NCI-H1105 (cell line): ENCODE data around the gene TRPC5OS.

Experiments
- DNase-seq: peaks from one replicate; lab custom pipeline; 2025; lab: John Stamatoyannopoulos, UW

The TRPC5OS gene

DNA sequence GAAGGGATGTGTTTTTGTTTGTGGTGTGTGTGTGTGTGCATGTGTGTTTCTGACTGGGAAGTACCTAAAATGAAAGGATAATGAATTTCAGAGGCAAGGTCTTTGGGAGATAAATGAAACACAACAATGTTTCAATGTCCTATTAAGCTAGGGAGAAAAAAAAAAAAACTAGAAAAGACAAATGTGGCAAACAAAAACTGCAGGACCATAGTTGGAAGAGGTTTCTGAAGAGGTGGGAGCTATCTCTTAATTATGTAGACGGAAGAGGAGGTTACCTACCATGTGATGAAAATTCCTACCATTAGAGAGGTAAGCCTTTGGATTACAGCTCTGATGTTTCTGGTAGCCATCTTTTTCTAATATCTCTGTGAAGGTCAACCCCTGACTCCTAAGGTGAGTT, at the start of gene TRPC5OS:
TRPC5OS (plus strand) TSS at position 301 of the 400 bp plus-strand sequence. CDS start 25,669 bp downstream, outside the sequence.
- no peak for DNase-seq

- DNase-seq, result no peak
Measured at GRCh38 chrX:111829345-111829744, 46.6 kb upstream of the TRPC5OS start.

DNA sequence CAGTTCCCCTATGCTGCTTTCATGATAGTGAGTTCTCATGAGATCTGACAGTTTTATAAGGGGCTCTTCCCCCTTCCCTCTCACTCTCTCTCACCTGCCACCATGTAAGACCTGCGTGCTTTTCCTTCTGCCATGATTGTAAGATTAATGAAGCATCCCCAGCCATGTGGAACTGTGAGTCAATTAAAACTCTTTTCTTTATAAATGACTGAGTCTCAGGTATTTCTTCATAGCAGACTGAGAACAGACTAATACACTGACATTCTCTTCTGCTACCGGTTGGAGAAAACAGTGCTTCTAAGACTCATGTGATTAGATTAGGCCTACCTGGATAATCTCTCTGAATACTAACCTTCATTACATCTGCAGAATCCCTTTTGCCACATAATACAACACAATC, 45.4 kb upstream of the TRPC5OS start:
- DNase-seq, result no peak

- DNase-seq, result no peak
Measured at GRCh38 chrX:111831343-111831742, 44.6 kb upstream of the TRPC5OS start.

GRCh38 chrX:111837197-111837596, 38.8 kb upstream of the TRPC5OS start:
- DNase-seq, result no peak

- no peak for DNase-seq
Measured at GRCh38 chrX:111847491-111848133, 28.4 kb upstream of the TRPC5OS start.

DNA sequence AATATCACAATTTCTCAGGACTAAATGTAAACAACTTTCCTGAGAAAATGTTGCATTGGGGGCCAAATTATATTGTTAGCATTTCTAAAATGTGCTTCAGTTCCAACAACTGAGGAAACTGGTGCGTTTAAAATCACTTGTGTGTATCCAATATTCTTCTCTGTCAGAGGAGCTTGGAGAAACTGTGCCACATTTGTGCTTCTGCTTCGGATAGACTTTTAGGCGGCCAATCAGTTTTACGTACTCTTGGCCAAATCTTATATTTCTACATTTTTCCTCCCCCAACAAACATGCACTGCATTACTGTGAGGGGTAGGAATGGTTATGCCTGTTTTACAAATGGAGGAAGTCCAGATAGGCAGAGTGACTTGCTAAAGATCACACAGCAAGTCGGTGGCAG, 27.4 kb upstream of the TRPC5OS start:
- no peak for DNase-seq

- DNase-seq, result no peak
Measured at GRCh38 chrX:111850975-111851374, 25.0 kb upstream of the TRPC5OS start.

GRCh38 chrX:111854556-111855490, 21.2 kb upstream of the TRPC5OS start:
- no peak for DNase-seq

DNA sequence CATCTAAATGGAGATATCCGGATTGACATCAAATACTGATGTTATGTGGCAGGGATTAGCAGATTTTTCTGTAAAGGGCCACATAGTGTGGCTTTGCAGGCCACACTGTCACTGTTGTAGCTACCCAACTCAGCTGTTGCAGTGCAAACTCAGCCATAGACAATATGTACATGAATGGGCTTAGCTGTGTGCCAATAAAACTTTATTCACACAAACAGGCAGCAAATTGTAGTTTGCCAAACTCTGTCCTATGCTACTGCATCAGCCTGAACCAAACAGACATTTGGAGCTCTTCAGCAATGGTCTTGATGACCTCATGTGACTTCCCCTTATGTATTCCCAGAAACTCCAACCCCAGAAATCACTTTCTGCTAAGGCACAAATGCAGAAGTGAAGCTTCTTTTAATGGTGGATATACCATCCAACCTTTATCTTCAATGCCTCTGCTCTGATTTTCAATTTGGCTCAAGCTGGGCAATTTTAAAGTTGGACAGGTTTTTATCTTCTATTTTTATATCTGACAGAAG, 18.4 kb upstream of the TRPC5OS start:
- no peak for DNase-seq

DNA sequence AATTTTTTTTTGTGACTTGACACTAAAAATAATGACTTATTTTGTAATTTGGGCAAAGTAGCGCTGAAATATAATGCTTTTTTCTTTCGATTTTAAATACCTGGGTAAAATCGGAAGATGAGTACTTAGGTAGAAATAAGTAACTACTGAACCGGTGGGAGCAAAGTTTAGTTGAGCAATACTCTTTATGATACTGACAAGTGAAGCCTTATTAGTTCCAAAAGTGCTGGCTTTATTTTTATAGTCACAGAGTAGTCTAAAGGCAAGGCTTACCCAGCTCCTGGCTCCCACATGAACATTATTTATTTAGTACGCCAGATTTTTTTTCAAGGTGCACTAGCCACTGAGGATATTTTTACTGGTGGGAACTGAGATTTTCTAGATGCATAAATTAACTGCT, 14.4 kb upstream of the TRPC5OS start:
- no peak for DNase-seq

GRCh38 chrX:111867236-111867635, 8.7 kb upstream of the TRPC5OS start:
- DNase-seq, result no peak

DNA sequence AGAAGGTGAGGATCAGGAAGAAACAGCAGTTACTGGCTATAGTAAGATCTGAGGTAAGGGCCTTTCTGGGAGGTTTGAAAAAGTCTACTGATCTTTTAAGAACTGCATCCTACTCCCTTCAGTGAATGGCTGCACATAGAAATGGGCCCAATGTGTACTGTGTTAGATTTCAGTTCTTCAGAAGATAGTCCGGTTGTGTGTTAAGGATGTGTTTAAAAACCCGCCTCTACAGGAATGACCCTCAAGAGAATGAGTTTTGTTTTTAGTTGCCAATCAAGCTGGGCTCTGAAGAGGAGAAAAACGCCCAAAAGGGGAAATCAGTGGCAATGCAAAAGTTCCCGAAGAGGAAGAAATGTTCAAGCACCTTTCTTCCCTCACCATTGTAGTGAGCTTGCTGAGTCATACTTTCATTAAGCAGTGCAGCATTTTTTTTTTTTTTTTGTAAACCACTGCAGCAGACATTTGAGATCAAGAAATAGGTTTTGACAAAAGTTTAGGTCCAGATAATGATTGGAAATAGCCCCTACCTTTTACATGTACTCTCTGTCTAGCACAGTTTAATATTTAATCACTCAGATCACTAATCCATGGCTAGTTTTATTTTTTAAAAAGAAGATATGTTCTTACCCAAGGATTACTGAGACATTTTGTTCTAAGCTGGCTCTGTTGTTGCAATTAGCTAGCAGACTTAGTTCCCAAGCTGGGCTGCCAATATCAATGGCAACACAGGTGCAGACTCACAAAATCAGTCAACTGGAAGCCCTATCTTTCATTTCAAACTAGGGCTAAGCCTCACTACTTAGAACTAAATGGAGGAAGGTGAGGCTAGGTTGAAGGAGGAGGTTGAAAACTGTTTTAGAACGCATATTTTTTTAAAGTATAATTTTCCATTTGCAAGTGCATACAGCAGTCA, 7.0 kb upstream of the TRPC5OS start:
- DNase-seq, result no peak

- peak; percentile 17 for DNase-seq
Measured at GRCh38 chrX:111869639-111870034, 6.3 kb upstream of the TRPC5OS start.

DNA sequence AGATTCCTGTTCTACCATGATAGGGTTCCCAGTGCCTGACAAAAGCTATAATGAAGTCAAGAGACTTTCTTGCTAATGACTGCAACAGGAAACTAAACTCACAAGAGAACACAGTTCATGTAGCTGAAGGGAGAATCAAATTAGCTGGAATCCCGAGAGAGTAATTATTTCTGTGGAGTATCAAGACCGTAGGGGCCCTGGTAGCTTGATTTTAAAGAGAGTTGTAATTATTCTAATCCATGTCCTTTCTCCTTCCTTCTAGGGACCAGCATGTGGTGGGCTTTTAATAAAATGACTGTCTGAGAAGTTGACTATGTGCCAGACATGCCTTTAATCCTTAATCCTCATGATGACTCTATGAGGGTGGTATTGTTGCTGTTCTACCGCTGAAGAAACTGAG, 1.7 kb upstream of the TRPC5OS start:
- no peak for DNase-seq

GRCh38 chrX:111876646-111877045, 665 bp downstream of the TRPC5OS start:
- DNase-seq, result no peak

- no peak for DNase-seq
Measured at GRCh38 chrX:111877681-111878080, 1.7 kb downstream of the TRPC5OS start.

DNA sequence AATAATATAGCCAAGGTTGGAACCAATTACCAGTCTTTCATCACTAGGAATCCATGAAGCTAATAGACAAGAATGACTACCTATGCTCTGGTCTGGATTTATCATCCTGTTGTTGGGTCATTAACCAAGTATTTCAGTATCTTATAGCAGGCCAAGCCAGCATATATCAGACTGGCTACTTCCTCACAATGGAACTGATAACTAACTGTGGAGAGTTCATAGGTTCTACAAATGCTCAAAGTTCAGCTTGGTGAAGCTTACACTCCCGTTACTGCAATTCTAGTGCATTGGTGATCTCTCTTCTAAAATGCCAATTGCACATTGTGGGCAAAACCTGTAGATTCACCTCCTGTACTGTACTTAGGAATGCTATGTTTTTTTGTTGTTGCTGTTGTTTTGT, 4.8 kb downstream of the TRPC5OS start:
- no peak for DNase-seq

- no peak for DNase-seq
Measured at GRCh38 chrX:111881715-111882114, 5.7 kb downstream of the TRPC5OS start.

DNA sequence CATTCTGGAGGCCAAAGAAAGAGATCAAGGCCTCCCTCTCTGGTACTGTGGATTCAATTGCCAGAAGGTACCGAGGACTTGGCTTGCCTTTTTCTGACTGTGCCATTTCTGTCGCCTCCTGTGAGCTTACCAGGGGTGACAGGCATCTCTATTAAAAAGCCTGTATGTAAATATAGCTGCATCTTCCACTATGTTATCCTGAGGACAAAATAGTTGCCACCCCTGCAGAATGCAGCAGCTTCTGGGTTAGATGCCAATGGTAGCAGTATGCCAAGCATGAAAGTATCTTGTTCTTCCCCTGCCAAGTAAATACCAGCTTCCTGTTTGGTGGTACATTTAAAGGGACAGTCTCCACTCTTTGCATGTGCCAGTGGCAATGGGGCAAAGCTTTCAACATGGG, 10.7 kb downstream of the TRPC5OS start:
- no peak for DNase-seq

DNA sequence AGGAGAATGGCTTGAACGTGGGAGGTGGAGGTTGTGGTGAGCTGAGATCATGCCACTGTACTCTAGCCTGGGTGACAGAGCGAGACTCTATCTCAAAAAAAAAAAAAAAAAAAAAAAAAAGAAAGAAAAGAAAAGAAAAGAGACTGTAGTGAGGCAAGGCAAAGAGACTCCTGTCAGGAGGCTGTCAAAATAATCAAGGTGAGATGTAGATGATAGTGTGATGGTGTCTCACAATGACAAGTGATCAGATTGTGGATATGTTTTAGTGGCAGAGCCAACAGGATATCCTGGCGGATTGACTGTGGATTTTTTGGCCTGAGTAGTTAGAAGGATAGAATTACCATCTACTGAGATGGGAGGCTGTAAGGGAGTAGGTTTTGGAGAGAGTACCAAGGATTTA, 12.6 kb downstream of the TRPC5OS start:
- no peak for DNase-seq

DNA sequence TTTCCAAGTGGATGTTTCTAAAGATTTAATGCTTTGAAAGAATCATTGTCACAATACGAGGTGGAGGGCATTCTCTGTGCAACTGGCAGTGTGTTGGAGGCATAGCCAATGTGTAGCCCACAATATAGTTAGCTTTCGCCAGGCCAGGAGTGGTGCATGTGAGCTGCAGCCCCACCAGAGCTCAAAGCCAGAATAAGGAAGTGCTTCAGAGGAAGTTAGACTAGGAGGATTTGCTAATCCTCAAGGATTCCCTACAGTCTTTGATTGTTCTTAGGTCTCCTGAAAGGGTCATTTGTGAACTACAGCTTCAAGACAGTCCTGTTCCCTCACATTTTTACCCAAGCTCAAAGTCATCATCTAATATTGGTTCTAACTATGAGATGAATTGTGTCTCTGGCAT, 16.4 kb downstream of the TRPC5OS start:
- no peak for DNase-seq
